Large intestine (tissue), 3 donors: ENCODE data around the gene TANGO6. TPM values are rescaled to one million over a fixed set of nuclear protein-coding genes. Genes with fewer than 3 reads are reported as not detected.
A peak's percentile ranks its signal among the peaks of the same experiment; 100 is the strongest.

Experiments
- DNase-seq, 2 donors: peaks; one replicate each; pipeline versions ENCODE4 v3.0.0 to v3.0.0-alpha.2; 2013
- H3K27ac ChIP-seq: one replicate; pipeline ENCODE4 v1.5.1; 2013; ENCODE audit warnings: low read length
- H3K27me3 ChIP-seq: 2 replicates; pipeline ENCODE4 v1.6.1; 2013; ENCODE audit warnings: low read length; ENCODE audit not compliant: control insufficient read depth, insufficient read depth
- H3K36me3 ChIP-seq: 2 replicates; pipeline ENCODE4 v1.6.1; 2013; ENCODE audit warnings: low read length; ENCODE audit not compliant: control insufficient read depth, insufficient read depth
- H3K4me1 ChIP-seq: one replicate; pipeline ENCODE4 v1.6.1; 2013; ENCODE audit warnings: low read length; ENCODE audit not compliant: control insufficient read depth, insufficient read depth
- H3K4me3 ChIP-seq: one replicate; pipeline ENCODE4 v1.5.1; 2013; ENCODE audit warnings: low read length
- H3K9me3 ChIP-seq: one replicate; pipeline ENCODE4 v1.6.1; 2013; ENCODE audit warnings: mild to moderate bottlenecking, low read depth, low read length, moderate library complexity; ENCODE audit not compliant: control insufficient read depth
- WGBS: methylation state at CpG from one replicate; pipeline ENCODE4 v1.1.5; 2013; ENCODE audit warnings: low lambda C conversion rate; ENCODE audit not compliant: insufficient coverage; 5-methylcytosine and 5-hydroxymethylcytosine counted together
- polyA plus RNA-seq: library from polyadenylated mRNA; unstranded; fragments of 120-200 nt; gene quantifications from one replicate; pipeline ENCODE4 v1.2.1, GENCODE V29; 2013

The TANGO6 gene
- polyA plus RNA-seq, 1 donor = 4.5 TPM

DNA sequence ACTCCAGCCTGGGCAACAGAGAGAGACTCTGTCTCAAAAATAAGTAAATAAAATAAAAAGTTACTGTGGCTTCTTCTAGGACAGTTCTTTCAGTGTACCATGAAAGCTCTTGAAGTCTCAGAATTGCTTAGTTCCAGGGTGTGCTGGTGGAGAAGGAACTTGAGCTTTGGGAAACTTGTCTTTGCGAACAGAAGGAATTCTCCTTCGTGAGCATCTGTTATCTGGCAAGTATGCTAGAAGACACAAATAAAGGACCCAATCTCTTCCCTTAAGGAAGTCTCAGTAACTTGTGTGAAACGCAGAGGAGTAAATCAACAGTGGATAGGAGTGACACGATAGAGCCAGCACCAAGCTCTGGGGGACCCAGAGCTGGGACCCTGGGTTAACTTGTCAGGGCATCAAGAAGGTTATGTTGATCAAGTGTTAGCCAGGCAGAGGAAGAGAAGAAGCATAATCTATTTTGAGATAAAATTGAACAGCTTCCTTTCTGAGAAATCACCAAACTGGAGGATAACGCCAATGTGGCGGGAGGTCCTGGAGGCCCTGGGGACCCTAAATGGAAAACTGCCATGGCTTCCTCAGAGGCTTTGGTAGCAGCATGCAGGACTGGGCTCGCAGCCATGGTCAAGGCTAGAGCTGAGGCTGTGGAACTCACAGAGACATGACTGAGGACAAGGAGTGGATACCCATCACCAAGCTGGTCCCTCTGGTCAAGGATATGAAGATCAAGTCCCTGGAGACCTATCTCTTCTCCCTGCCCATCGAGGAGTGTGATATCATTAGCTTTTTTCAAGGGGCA, 190.0 kb downstream of the TANGO6 start:
- Histone ChIP-seq H3K4me3 (no peak overlapping the region), H3K36me3 (peaks cover 2% of the 10 kb centered on the region), H3K27me3 (no peaks in the 10 kb centered on the region), H3K9me3 (no peaks in the 10 kb centered on the region), H3K4me1 (peaks cover 15% of the 10 kb centered on the region), H3K27ac (no peak overlapping the region)
- WGBS = no CpG with 5 or more reads among the region's 8 CpGs
- no peak for DNase-seq

DNA sequence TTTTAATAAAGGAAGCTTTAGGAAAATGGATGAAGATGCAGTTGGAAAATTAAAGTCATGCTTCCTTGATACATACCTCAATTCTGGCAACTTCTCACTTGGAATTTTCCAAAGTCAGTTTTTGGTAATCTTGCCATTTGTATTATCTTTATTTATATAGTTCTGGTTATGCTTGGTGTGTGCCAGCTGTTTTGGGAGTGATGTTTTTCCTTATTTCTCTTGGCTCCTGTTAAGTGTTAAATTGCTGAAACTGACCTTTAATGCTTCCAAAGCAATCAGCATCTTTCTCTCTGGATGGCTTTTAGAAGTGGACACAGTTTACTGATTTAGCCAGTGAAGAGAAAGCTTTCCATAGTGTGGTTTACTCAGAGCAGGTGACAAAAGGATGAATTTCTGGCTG, 192.0 kb downstream of the TANGO6 start:
- Histone ChIP-seq H3K4me3 (no peak overlapping the region), H3K27me3 (no peaks in the 10 kb centered on the region), H3K36me3 (peaks cover 2% of the 10 kb centered on the region), H3K27ac (no peak overlapping the region), H3K9me3 (no peaks in the 10 kb centered on the region), H3K4me1 (peaks cover 18% of the 10 kb centered on the region)
- DNase-seq = no peak

DNA sequence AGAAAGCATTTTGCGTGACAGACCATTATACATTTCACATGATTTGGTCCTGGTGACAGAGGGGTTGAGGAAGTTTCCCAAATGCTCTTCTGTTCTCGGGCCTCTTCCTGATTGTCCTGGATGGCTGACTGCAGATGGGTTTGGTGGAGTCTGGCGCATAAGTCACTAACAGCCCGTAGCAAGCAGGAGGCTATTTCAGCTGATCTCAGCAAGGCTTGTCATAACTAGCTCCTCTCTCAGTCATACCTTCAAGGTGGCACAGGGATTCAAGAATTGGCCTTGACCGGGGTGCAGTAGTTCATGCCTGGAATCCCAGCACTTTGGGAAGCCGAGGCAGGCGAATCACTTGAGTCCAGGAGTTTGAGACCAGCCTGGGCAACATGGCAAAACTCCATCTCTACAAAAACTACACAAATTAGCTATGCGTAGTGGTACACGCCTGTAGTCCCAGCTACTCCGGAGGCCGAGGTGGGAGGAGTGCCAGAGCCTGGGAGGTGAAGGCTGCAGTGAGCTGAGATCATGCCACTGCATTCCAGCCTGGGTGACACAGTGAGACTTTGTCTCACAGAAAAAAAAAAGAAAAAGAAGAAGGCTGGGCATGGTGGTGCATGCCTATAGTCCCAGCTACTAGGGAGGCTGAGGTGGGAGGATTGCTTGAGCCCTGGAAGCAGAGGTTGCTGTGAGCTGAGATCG, 193.2 kb downstream of the TANGO6 start:
- WGBS = 80% methylated on average over 1 of the region's 12 CpGs
- no peak overlapping the region for H3K27ac ChIP-seq
- H3K27me3 ChIP-seq = no peaks in the 10 kb centered on the region
- peaks cover 4% of the 10 kb centered on the region for H3K36me3 ChIP-seq
- no peak for DNase-seq
- no peak overlapping the region for H3K4me3 ChIP-seq
- peaks cover 13% of the 10 kb centered on the region for H3K4me1 ChIP-seq
- no peaks in the 10 kb centered on the region for H3K9me3 ChIP-seq

DNA sequence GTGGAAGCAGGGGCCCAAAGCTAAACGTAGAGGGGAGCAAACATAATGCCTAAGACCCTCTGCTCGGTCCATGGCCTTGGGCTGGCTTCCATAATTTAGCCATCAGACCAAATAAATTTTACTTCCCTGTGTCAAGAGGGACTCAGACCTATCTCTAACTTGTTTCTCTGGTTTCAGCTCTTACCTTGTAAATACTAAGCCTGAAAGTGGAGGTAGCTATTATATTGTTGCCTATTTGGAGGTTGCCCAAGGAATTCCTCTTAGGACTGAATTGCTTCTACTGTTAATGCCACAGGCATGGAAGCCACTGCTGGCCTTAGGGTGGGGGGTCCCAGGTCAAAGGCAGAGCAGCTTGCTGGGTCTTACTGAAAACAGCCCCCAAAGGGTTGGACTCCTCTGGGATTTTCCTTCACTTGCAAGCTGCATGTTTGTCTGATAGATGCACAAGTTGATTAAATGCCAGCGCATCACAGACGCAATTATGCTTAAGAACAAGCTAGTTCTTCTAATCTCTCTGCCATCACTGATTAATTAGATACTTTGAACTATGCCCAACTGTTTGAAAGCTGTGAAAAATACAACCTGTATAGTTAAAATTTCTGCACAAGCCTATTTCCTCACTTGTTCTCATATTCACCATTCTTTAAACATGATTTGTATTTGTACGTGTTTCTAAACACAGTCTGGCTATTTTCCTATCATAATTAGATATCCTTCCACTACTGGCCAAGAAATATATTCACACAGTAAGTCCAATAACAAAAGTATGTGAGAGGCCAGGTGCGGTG, 194.2 kb downstream of the TANGO6 start:
- peaks cover 7% of the 10 kb centered on the region for H3K4me1 ChIP-seq
- H3K27me3 ChIP-seq = no peaks in the 10 kb centered on the region
- no peak for DNase-seq
- H3K36me3 ChIP-seq = peaks cover 7% of the 10 kb centered on the region
- no peak overlapping the region for H3K4me3 ChIP-seq
- no peaks in the 10 kb centered on the region for H3K9me3 ChIP-seq
- no peak overlapping the region for H3K27ac ChIP-seq
- WGBS = 94% methylated on average over 2 of the region's 6 CpGs

DNA sequence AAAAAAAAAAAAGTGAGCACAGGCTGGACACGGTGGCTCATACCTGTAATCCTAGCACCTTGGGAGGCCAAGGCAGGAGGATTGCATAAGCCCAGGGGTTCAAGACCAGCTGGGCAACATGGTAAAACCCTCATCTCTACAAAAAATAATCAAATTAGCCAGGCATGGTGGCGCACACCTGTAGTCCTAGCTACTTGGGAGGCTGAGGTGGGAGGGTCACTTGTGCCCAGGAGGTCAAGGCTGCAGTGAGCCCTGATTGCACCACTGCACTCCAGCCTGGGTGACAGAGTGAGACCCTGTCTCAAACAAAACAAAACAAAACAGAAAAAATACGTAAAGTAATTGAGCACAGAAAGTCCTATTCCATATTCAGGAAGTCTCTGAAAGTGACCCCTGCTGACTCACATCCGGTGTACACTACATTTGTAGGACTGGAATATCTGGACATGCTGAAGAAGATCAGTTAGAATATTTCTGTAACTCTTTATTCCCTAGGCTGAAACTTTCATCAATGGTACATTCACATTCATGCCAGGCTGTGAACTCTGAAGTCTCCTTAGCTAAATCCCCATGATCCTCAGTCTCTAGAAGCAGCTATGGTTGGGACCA, 196.1 kb downstream of the TANGO6 start:
- H3K27ac ChIP-seq = no peak overlapping the region
- peaks cover 5% of the 10 kb centered on the region for H3K36me3 ChIP-seq
- H3K4me3 ChIP-seq = no peak overlapping the region
- H3K27me3 ChIP-seq = no peaks in the 10 kb centered on the region
- WGBS = 100% methylated on average over 1 of the region's 4 CpGs
- no peaks in the 10 kb centered on the region for H3K9me3 ChIP-seq
- peaks cover 7% of the 10 kb centered on the region for H3K4me1 ChIP-seq
- no peak for DNase-seq

DNA sequence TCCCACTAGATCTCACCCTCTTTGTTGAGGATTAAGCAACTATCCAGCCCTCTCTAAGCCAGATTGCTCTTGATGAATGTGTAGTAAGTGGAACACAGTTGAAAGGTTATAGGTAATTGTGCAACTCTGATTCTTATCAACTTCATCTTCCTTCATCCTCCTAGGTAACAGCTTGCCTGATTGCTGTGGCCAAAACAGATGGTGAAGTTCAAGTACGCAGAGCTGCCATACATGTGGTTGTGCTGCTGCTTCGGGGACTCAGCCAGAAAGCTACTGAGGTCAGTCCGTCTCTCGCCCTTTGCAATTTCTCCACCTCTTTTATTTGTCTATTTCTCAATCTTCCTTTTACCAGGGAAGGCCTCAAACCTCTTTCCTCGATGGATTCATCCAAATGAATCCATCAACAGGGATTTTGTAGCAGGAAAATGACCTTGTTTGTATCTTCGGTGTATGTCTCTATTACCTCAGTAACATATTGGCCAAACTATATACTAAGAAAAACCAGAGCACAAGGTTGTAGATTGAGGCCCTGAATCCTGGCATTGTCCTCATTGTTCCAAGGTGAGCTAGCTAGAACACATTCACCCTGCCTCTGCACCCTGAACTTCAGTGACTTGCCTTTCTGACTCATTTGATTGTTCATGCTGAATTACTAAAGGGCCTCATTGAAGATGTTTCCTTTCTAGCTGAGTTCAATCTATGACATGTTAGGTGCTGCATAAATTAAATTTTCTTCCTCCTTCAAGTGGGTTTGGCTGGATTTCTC, 197.0 kb downstream of the TANGO6 start:
- Histone ChIP-seq H3K27ac (peak overlapping the region; percentile 41), H3K9me3 (no peaks in the 10 kb centered on the region), H3K4me1 (peaks cover 7% of the 10 kb centered on the region), H3K36me3 (peaks cover 5% of the 10 kb centered on the region), H3K27me3 (no peaks in the 10 kb centered on the region), H3K4me3 (no peak overlapping the region)
- DNase-seq = peak; percentile 16 to 39
- WGBS = 64% methylated on average over 3 of the region's 6 CpGs

DNA sequence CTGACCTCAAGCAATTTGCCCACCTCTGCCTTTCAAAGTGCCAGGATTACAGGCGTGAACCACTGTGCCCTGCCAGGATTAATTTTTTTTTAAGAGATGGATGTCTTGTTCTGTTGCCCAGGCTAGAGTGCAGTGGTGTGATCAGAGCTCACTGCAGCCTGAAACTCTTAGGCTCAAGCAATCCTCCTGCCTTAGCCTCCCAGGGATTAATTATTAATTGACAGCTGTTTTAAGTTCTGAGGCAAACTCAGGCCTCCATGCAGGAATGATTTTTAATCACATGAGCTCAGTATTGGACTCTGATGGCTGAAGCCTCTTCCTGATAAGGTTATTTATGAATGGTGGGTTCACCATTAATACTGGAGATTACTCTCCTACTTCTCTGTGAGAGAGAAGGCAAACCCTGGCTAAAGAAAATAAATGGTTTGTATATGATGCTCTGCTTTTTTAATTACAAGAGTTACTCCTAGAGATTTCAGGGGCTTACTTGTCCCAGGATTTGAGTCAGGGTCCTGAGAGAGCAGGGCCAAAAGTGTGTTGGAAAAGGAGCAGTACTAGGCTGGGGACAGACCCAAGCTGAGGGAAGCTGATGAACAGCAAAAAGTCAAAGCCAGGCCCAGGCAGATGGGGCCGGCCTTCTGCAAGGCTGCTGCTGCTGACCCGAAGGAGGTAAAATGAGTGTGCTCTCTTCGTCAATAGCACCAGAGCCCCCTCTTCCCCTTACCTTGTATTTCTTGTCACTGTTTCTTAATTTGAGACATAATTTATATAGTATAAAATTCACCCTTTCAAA, 205.2 kb downstream of the TANGO6 start:
- no peak for DNase-seq
- H3K27ac ChIP-seq = no peak overlapping the region
- 87% methylated on average over 2 of the region's 4 CpGs for WGBS

DNA sequence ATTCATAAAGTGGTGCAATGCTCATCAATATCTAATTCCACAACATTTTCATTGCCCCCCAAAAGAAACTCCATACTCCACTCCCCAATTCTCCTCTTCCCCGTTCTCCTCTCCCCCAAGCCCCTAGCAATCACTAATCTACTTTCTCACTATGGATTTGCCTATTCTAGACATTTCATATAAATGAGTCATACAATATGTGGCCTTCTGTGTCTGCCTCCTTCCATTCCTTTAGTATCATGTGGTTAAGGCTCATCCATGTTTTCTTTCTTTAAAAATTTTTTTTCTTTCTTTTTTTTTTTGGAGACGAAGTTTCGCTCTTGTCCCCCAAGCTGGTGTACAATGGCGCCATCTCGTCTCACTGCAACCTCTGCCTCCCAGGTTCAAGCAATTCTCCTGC, 205.8 kb downstream of the TANGO6 start:
- WGBS = 92% methylated on average over 2 of the region's 5 CpGs
- Histone ChIP-seq H3K9me3 (no peaks in the 10 kb centered on the region), H3K36me3 (no peaks in the 10 kb centered on the region), H3K27ac (no peak overlapping the region), H3K4me1 (no peaks in the 10 kb centered on the region), H3K4me3 (no peak overlapping the region), H3K27me3 (no peaks in the 10 kb centered on the region)
- DNase-seq = no peak

More for the DNA sequence above, 205.2 kb downstream of the TANGO6 start:
- no peaks in the 10 kb centered on the region for H3K9me3 ChIP-seq
- no peaks in the 10 kb centered on the region for H3K27me3 ChIP-seq
- no peaks in the 10 kb centered on the region for H3K4me1 ChIP-seq
- no peak overlapping the region for H3K4me3 ChIP-seq
- H3K36me3 ChIP-seq = no peaks in the 10 kb centered on the region

DNA sequence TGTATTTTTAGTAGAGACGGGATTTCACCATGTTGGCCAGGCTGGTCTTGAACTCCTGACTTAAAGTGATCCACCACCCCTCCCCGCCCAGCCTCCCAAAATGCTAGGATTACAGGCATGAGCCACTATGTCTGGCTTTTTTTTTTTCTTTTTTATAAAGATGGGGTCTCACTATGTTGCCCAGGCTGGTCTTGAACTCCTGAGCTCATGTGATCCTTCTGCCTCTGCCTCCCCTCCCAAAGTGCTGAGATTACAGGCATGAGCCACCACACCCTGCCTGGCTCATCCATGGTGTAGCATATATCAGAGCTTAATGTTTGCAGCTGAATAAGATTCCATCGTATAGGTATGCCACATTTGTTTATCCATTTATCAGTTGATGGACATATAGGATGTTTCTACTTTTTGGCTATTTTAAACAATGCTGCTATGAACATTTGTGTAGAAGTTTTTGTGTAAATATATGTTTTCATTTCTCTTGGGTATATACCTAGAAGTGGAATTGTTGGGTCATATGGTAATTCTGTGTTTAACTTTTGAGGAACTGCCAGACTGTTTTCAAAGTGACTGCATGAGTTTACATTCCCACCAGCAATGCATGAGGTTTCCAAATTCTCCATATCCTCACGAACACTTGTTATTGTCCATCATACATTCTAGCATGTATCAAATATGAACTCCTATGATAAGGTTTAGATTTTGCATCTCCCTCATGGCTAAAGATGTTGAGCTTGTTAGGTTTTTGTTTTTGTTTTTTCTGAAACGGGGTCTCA, 206.5 kb downstream of the TANGO6 start:
- 100% methylated on average over 1 of the region's 5 CpGs for WGBS
- H3K4me3 ChIP-seq = no peak overlapping the region
- no peaks in the 10 kb centered on the region for H3K9me3 ChIP-seq

More for the DNA sequence above, 206.5 kb downstream of the TANGO6 start:
- no peaks in the 10 kb centered on the region for H3K4me1 ChIP-seq
- H3K27me3 ChIP-seq = no peaks in the 10 kb centered on the region
- no peak for DNase-seq
- no peaks in the 10 kb centered on the region for H3K36me3 ChIP-seq
- H3K27ac ChIP-seq = no peak overlapping the region
